ENCODE results near the gene CCDC187. TPM values are rescaled to one million over a fixed set of nuclear protein-coding genes. Genes with fewer than 3 reads are reported as not detected.

CCDC187 gene
- total and polyA plus RNA-seq, 2 of the 4 experiments (the other 2 are of a cell fraction) = not detected

- Histone ChIP-seq H4K91ac (ENCODE audit: insufficient read depth, low read depth, low read length) (no peak overlapping the region), H2AK5ac (ENCODE audit: low read depth, low read length) (peak overlapping the region; percentile 99), H2BK20ac (ENCODE audit: low read depth, low read length) (no peak overlapping the region), H3K4me1 (ENCODE audit: control insufficient read depth, insufficient read depth, low read length) (peaks cover 33% of the 10 kb centered on the region), H4K20me1 (ENCODE audit: insufficient read depth, low read length) (peaks cover 65% of the 10 kb centered on the region), H2BK15ac (ENCODE audit: low read depth, low read length) (no peak overlapping the region), H2AFZ (replicated peaks; ENCODE audit: low read length, poor library complexity) (no peak overlapping the region), H3K18ac (ENCODE audit: low read depth, low read length) (no peak overlapping the region), H2BK5ac (ENCODE audit: low read depth, low read length, poor library complexity, severe bottlenecking) (peak overlapping the region; percentile 99), H3K4ac (ENCODE audit: low read depth, low read length) (peak overlapping the region; percentile 99; the same call in 1 of the 2 replicates), H3K56ac (ENCODE audit: extremely low read depth, insufficient read depth, low read length) (no peak overlapping the region), H3K9me3 (ENCODE audit: control insufficient read depth, insufficient read depth, low read length) (no peaks in the 10 kb centered on the region), H2AK9ac (replicated peaks; ENCODE audit: low read depth, low read length, poor library complexity) (peak overlapping the region; percentile 100), H3K79me1 (ENCODE audit: low read depth in 1 of 2, low read length in 2 of 2) (peaks cover 3 to 50% of the 10 kb centered on the region in 2 experiments; a peak in 2 of 4 replicates), H3K4me3 (ENCODE audit: insufficient read depth, low read depth, low read length) (peak overlapping the region; percentile 96), H3K14ac (replicated peaks; ENCODE audit: low read depth, low read length) (no peak overlapping the region; the same call in 1 of the 2 replicates), H3K4me2 (ENCODE audit: low read depth, low read length) (peak overlapping the region; percentile 97), H4K5ac (ENCODE audit: low read depth, low read length) (no peak overlapping the region), H3K27ac (ENCODE audit: insufficient read depth, low read length) (peak overlapping the region; percentile 95), H3K9me1 (ENCODE audit: insufficient read depth, low read length) (peaks cover 8% of the 10 kb centered on the region), H3K36me3 (ENCODE audit: control insufficient read depth, insufficient read depth, low read length) (peaks cover 29% of the 10 kb centered on the region; the same call in 1 of the 2 replicates), H3K27me3 (ENCODE audit: control insufficient read depth, insufficient read depth, low read length) (no peaks in the 10 kb centered on the region), H2BK120ac (ENCODE audit: low read depth, low read length) (no peak overlapping the region), H3K9ac (ENCODE audit: low read depth, low read length) (peak overlapping the region; percentile 98), H3K23ac (ENCODE audit: low read depth, low read length) (peak overlapping the region; percentile 97; the same call in 1 of the 2 replicates), H4K8ac (ENCODE audit: low read depth in 2 of 2, low read length in 2 of 2) (peak overlapping the region in 1 of 2 experiments; percentile 2; a peak in 1 of 4 replicates)
- DNase-seq = no peak
- ChIA-PET POLR2A (ENCODE audit: unreplicated experiment) (no interaction called here), CTCF (no interaction called here)
- dilution Hi-C loops (cut with HindIII; ENCODE audit: low sequenced_read_pairs, unreplicated experiment) = no loop called here
- BruUV-seq (replicated peaks) = no TSS peak
- TF ChIP-seq BHLHE40 (IDR thresholded peaks at IDR 0.05; ENCODE audit: low read depth, low read length) = no peak
- TF ChIP-seq NFE2L2 (IDR thresholded peaks at IDR 0.05; ENCODE audit: low read depth, low read length) = no peak
- TF ChIP-seq MAZ (IDR thresholded peaks at IDR 0.05; ENCODE audit: borderline replicate concordance, low read depth, low read length) = no peak
- TF ChIP-seq POLR2A (IDR thresholded peaks at IDR 0.05; ENCODE audit: low read depth, low read length) = no peak
- ATAC-seq (ENCODE audit: low read depth) = no peak
- intact Hi-C loops (cut with micrococcal nuclease) = loop anchor here (5.0 kb wide), 1 partner anchor 72 kb away; the partner anchor contains the start of gene SNAPC4
- in situ Hi-C loops (cut with MboI; ENCODE audit: low sequenced_read_pairs) = no loop called here
- 84% methylated on average over 9 of the region's 23 CpGs; no CpG with 5 or more reads in 1 of the 2 experiments for WGBS, 2 experiments (ENCODE audit: extremely low coverage in 2 of 2, insufficient read length in 1 of 2)
These were observed 25.9 kb upstream of the CCDC187 start for GRCh38 chr9:136329636-136330405.
